Activated CD4-positive, alpha-beta T cell treated with anti-CD3 and anti-CD28 coated beads, Interleukin-2, Interleukin-4, amounts not matched to agents 100 ng/mL and 50 ng/mL, durations not matched to agents 16 hours and 8 hours (primary cell): ENCODE measurements around the gene DKC1.
A peak's percentile ranks its signal among the peaks of the same experiment; 100 is the strongest.

Source experiments
- DNase-seq: peaks from one replicate; pipeline ENCODE4 v3.0.0-alpha.2; 2020; ENCODE audit warnings: low spot score

The DKC1 gene

DNA sequence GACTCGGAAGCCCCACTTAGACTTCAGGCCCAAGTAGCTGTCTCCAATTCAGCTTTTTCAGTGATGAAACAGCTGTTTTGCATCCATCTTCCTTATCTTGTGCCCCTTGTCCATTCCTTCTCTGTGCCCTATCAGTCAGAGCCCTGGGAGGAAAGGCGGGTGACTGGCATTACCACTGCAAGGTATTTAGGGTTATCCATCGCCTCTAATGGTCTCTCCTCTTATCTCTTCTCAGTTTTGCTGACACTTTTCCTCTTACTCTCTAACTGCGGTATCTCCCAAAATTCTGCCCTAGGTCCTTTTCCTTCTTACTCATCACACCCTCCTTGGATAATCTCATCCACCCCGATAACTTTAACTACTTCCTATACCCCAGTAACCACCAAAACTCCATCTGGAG is 25.5 kb upstream of the DKC1 start:
- no peak for DNase-seq

DNA sequence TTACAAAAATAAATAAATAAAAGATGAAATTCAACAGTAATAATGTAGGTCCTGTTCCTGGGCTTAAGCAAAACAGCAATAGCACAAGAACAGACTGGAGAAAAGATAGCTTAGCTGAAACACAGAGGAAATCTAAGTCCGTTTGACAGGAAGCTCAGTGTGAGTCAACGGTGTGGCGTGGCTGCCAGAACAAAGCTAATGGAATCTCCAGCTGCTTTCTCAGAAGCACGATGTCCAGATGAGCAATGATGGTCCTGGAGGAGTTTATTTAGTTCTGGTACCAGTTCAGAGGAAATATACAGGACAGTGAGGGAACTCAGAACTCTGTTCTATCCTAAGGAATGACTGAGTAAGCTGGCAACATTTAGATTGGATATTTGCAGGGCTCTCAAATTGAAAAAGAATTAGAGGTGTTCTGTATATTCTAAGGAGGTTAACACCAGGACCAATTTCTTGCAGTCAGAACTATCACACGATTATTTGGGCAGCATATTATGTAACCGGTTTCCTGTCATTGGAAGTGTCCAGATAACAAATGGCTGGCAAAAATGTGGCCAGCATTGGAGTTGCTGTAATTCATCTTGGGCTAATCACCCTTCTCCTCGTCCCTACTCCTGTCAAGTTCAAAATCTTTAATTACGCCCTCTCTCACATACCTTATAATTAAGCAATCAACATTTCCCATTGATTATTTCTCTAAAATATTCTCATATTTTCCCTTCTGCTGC is 24.5 kb upstream of the DKC1 start:
- DNase-seq, result peak; percentile 67

DNA sequence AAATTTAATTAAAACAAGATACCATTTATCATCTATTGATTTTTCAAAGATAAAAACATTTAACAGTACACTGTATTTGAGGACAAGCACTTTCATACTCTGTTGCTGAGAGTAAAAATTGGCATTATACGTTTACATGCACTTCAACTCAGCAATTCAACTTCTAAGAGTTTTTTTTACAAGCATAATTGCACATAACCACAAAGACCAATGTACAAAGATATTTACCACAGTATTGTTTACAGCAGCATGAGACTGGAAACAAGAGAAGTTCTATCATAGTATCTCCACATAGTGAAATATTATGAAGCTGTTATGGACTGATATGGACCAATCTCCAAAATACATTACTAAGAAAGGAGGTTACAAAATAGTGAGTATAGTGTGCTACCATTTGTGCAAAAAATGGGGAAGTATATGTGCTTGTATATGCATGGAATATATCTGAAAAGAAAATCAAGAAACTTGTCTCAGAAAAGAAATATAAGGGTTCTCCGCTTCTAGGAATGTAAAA is 22.7 kb upstream of the DKC1 start:
- DNase-seq, result no peak

DNA sequence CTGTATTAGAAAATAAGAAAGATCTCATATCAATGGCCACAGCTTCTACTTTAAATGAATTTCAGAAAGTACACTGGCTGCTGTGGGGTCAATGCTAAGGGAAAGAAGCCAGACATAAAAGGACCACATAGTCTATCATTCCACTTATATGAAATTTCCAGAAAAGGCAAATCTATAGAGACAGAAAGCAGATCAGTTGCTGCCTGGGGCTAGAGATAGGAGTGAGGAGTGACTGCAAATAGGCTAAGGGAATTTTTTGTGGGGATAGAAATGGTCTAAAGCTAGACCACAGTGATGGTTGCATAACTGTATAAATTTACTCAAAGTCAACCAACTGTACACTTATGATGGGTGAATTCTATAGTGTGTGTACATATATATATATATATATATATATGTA is 20.1 kb upstream of the DKC1 start:
- DNase-seq, result no peak

DNA sequence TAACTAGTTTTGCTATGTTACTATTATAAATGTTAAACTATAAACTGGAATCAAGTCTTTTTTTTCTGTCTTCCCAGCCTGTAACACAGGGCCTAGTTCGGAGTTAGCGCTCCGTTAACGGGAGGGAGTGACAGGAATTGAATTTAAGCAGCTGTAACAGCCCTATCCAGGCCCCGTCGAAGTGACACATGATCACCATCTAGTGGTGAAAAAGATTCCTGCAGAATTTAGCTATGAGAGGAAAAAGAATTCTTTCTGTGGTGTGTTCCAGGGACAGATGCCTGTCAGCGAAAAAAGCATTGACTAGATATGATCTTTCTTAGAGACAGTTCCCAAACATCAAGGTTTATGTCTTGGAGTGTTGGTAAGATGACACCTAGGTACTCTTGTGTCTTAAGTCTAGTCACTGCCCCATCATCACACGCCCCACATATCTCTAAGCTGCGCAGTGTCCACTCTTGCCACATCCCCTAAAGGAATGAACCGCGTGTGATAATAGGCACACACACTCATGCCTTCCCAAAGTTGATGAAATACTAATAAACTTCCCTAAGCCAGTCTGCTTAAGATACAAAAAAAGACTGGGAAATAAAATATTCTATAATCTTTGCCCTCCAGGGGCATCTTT is 13.8 kb upstream of the DKC1 start:
- peak; percentile 82 for DNase-seq

DNA sequence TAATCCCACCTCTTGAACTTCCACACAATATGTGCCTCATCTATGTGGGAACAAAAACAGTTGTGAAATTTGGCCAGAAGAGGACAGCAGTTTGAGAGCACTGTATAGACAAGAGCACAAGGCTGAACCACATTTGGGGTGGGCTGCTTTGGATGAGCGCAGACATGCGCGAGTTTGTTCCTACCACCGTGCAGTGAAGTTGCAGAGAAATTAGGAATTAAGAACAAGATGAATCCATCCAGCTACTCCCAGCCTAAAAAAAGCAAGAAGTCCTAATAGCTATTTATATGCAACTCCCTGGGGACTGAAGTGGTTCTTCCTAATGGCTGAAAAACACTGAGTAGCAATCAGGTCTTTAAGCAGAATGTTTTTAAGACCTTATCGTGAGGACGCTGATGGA is 12.8 kb upstream of the DKC1 start:
- no peak for DNase-seq

DNA sequence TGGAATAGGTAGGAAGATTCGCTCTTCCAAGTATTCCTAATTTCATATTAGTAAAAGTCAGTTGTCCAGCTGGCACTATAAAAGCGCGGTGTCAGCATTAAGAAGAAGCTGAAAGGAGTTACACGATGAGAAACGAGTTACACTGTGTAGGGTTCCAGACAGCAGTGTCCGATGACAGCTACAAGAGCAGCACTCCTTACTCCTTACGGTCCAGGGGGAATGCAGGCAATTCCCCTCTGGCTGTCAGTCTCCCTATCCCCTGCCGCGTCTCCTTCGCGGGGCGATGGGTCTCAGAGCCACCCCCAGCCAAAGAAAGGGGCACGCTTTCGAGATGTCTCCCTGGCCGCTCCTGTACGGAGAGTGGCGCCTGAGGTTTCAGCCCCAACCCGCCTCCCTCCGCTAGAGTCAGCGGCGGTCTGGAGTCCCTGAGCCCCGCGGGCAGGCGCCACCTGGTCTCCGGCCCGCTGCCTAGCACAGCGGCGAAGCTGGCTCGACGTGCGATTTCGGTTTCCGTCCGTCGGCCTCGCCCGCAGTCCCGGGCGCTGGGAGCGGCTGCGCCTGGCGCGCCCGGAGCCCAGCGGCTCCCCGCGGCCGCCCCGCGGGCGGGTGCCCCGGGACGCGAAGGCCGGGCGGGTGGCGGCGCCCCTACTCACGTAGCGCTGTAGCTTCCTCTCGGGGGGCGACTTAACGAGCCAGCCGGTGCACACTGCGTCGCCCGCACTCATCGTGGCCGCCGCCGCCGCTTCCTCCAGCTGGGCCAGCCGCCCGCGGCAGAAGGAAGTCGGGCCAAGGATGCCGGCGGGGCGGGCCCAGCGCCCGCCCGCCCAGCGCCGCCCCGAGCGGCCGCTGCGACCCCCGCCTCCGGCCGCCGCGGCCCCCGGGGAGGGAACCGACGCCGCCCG is 12.1 kb upstream of the DKC1 start, which contains the start of gene GAB3:
Gene GAB3, minus strand, starts transcription at position 777 of the 902 bp plus-strand sequence. Its CDS starts 52 bp downstream, at position 725.
- no peak for DNase-seq

DNA sequence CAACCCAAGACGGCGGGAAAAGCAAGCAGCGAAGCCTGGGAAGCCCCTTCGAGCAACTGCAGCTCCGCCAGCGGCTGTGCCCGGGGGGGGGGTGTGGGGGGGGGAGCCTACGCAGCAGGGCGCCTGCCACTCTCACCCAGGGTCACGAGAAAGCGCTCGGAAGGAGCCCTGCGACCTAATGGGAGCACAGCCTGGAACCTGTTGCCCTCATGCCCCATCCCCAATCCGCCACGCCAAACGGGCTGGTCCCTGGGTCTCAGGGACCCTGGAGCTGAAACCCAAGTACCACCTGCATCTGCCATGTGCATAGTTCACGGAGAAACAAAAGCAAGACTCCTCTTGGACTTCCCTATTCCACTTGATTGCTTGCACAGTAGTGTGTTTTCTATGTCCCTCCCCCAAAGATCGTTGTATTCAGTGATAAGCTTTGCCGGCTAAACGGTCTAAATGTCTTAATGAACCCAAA is 11.4 kb upstream of the DKC1 start:
- DNase-seq, result no peak

DNA sequence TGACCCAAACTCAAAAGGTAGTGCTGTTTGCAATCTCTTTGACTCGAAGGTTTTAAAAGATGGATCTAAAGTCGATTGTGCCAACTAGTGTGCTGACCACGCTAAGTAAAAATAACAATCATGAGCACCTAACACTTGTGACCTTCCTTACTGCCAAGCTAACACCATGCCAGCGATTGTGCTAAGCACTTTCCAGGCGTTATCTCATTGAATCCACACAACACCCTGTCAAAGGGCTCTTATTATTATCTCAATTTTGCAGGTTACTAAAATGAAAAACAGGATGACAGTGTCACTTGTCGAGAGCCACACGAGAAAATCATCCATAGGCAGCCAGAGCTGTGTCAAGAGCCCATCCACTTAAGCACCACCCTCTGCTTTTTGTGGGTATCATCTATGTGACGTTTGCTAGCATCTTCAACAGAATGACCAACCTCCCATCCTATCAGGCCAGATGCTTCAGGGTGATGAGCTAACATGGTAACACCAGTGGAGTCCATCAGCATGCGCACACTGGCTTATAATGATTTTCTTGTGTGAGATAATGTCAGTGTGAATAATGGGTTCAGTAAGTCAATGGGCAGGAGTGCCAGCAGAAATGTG is 10.9 kb upstream of the DKC1 start:
- no peak for DNase-seq

DNA sequence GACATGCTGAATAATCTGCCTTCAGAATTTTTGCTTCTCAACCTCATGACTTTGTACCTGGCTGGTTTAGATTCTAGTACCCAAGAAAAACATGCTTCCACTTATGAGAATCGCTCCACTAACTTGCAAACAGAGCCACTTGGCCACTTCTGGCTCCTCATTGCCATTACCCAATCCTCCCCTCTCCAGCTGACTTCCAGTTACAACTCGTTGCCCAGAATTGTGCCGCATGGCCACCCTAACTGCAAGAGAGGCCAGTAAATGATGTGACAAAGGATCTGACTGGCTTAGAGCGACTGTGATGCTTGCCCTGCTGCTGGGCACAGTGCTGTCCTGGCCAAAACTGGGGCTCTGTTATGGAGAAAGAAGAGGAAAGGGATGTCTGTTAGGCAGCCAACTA is 4.0 kb upstream of the DKC1 start:
- DNase-seq, result no peak

DNA sequence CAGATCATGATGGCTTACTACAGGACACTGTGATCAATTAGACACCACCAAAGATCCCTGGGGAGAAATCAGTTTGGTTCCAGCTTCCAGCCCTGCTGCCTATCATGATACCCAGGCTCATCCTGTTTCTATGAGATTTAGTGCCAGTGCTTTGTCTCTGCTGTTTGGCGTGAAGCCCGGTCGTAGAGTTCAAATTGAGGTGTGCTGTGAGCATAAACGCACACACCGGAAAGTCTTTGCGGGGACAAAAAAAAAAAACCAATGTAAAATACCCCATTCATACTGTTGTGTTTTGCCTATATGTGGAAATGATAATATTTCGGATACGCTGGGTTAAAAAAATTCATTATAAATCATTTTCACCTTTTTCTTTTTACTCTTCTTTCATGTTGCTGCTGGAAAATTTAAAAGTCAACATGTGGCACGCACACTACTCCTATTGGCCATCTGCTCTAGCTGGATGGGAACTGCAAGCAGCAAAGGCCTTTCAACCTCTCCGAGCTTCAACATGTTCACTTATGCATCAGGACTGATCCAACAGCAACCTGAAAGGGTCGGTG is 607 bp upstream of the DKC1 start:
- DNase-seq, result no peak

DNA sequence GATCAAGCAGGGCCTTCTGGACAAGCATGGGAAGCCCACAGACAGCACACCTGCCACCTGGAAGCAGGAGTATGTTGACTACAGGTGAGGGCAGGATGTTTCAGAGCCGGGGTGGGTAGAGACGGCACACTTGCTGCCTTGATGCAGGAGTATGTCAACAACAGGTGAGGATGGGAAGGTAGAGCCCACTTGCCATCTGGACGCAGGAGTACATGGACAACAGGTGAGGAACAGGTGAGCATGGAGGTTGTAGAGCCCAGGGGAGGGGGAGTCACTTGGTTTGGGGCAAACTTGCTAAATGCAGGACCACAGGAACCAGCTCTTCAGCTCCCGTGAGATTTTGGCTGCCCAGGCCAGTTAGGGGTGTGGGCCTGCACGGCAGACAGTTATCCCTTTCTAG is 12.0 kb downstream of the DKC1 start:
- DNase-seq, result no peak

DNA sequence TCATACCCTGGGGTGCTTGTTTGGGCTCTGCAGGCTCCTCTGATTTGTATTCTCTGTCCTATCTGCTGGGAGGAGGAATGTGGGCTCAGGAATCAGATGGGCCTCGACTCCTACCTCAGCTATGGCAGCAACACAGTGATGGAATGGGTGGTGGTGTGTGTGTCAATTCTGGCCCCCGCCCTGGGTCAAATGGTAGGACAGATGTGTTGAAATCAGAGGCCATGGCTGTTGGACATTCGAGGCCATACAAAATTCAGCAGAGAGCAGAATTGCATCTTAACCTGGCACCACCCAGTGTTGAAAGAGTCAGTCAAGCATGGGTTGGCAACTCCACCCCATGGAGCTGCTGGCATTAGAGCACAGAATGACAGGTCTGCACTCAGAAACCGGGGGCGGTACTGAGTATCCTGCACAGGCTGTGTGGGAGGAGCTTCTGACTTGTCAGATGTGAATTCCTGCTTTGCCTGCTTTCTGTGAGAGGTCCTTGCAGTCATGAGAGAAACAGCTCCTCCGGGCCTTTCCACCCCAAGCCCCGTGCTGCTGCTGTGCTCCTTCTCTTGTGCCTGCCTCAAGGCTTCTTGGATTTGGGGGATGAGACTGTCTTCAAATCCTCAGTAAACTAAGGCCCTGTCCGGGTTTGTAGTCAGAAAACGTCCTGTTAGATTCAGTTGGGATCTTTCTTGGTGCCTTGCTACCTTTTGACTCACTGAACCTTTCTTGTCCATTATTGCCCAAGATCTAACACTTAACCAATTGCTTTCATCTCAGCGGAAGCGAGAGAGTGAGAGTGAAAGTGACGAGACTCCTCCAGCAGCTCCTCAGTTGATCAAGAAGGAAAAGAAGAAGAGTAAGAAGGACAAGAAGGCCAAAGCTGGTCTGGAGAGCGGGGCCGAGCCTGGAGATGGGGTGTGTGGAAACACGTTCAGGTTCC is 13.0 kb downstream of the DKC1 start:
- DNase-seq, result no peak

DNA sequence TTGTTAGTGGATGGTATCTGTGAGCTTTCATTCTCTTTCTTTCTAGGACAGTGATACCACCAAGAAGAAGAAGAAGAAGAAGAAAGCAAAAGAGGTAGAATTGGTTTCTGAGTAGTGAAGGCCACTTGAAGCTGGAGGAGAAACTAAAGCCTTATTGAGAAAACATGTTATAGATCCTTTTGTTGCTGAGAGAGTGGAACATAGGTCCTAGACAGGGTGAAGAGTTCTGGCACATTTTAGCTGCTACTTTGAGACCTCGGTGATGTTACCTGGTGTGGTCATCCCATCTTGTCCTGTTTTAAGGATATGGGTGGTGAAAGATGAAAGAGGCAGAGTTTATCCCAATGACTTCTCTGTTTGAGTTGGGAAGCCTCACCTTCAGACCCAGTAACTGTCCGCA is 14.1 kb downstream of the DKC1 start:
- DNase-seq, result no peak

DNA sequence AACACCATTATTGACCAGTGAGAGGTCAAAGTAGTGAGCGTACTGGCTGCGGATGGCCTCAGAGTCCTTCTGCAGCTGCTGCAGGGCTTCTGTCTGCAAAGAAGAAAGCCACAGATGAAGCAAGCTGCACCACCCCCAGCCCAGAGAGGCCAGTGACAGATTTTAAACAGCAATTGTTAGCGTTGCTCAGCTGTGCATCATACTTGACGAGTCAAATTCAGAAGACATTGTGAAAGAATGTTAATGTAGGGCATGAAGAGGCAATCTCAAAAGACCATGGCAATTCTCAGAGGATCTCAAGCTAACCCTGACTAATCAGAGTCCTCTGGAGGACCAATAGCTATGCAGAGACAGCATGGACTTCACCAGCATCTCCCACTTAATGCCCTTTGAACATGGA is 16.6 kb downstream of the DKC1 start:
- no peak for DNase-seq

DNA sequence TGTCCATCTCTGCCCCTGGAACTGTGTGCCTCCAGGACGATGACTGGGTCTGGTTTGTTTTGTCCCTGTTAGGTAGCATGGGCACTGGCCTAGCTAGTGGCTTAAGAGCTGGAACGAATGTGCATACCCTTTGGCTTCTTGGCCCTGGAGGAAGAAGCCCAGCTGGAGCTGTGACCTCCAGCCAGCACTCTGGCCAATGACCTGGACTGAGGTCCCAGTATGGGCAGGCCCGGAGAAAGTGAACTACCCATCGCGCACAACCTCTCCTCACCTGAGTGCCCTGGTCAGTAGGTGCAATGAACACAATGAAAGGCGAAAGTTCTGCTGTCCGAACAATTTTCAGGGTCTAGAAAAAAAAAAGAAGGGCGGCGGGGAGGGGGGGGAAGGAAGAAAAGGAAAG is 18.3 kb downstream of the DKC1 start:
- DNase-seq, result no peak

DNA sequence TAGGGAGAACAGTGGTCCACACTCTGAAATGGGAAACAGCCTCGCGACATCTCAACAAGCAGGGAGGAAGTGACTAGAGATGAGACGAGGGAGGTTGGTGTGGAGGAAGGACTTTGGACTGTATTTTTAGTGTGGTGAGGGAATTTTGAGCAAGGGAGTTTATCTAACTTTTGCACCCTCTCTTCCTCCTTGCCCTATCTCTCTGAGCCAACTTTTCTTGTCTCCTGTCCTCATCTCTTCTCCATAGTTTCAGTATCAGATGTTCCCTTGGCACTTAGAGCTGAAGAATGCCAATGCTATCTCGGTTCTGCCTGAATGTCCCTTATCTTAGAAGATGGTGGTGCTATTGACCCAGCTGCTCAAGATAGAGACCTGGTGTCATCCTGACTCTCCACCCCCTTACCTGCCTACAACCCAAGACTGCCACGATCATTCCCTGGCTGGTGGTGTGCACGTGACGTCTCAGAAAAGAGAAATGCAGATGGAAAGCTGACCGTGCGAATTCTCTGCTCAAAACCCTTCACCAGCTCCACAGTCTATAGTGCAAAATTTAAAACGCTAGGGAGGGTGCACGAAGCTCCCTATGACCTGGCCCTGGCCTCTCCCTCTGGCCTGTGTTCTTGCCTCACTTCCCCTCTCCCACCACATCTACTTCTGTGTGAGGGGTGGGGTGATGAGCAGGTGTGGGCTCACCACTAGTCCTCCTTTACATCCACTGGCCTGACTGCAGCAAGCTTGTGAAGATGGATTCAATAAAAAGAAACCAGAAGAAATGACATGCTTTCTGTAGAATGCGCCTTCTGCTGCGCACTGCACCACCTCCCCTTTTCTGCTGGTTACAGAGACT is 21.7 kb downstream of the DKC1 start:
- DNase-seq, result no peak

DNA sequence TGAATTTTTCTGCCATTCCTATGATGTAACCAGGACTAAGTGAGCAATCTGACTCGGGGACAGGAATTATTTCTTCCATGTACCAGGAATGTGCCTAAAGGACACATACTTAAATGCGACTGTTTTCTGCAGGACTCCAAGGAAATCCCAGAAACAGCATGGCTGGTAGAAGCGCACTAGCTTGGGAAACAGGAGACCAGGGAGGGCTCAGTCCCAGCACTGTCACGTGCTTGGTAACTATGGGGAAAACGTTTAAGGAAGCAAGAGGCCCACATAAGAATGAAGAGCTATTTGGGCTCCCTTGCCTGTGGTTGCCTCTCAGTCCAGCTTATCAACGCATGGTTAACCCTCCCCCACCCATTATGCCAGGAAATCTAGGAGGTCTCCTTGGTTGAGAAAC is 23.1 kb downstream of the DKC1 start:
- no peak for DNase-seq

DNA sequence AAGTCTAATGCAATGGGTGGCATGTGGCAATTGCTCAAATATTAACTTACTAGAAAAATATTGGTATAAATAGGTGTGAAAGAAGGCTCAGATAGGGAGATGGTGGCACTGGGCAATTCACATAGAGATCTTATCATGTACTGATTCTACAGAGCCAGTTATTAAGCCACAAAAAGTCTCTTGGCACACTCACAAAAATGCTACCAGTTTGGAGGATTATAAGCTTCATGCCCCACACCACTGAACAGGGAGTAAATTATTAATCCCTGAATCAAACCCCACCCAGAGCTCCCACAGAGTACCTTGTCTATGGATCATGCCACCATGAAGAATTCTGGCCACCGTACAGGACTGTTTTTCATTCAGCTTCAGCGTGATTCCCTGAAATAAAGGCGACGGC is 28.8 kb downstream of the DKC1 start:
- DNase-seq, result no peak

DNA sequence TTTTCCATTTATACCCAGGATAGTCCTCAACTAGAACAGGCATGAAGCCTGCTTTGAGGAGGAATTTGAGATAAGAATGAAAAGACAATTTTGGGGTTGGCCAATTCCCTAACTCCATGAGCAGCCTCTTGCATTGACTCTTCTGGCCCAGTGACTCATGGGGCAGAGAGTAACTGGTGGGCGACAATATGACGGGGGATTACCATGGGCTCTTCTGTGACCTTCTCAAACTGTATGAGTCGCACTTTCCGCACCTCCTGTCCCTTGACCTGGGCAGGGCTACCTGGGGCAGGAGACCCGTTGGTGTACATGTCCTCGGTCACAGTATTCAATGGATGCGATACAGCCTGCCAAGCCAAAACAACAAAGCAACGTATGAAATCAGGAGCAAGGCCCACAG is 29.3 kb downstream of the DKC1 start:
- no peak for DNase-seq
